Neutrophil (primary cell): Measurements from ENCODE around the gene CHORDC1.
A peak's percentile ranks its signal among the peaks of the same experiment; 100 is the strongest.
"Not testable (repeated sequence)": the region's sequence is repeated elsewhere in the genome, so short reads cannot be mapped to it uniquely, and the experiment has no call there.

ENCODE experiments used
- H3K27ac ChIP-seq: fragments of 200-600 bp; sonication (generic); 2 replicates; pipeline ENCODE4 v1.5.1; 2016; ENCODE audit warnings: mild to moderate bottlenecking, moderate library complexity
- H3K27me3 ChIP-seq: fragments of 200-600 bp; sonication (generic); 2 replicates; pipeline ENCODE4 v1.6.0; 2016; ENCODE audit warnings: mild to moderate bottlenecking
- H3K36me3 ChIP-seq: fragments of 200-600 bp; sonication (generic); 2 replicates; pipeline ENCODE4 v1.5.1; 2017
- H3K4me1 ChIP-seq, 2 experiments: fragments of 200-600 bp in 1 of 2; sonication (generic) in 1 of 2; 1 replicate in 1 of 2; 2 replicates in 1 of 2; pipeline versions ENCODE4 v1.5.1 to v1.6.1; 2013 to 2016; ENCODE audit warnings: low read depth in 1 of 2, low read length in 1 of 2, mild to moderate bottlenecking in 1 of 2, moderate library complexity in 1 of 2; ENCODE audit not compliant: control insufficient read depth in 1 of 2, insufficient read depth in 1 of 2
- H3K4me3 ChIP-seq, 2 experiments: fragments of 200-600 bp in 1 of 2; sonication (generic) in 1 of 2; 1 replicate in 1 of 2; 2 replicates in 1 of 2; pipeline ENCODE4 v1.5.1; 2013 to 2016; ENCODE audit warnings: low read depth in 1 of 2, low read length in 1 of 2, mild to moderate bottlenecking in 1 of 2, moderate library complexity in 1 of 2
- H3K9me3 ChIP-seq: fragments of 200-600 bp; sonication (generic); 2 replicates; pipeline ENCODE4 v1.5.1; 2016
- TF ChIP-seq, protein P1 (sequence below): fragments of 200-600 bp; sonication (generic); IDR thresholded peaks from 2 replicates; pipeline ENCODE4 v1.5.1; 2016; ENCODE audit warnings: antibody characterized with exemption

The CHORDC1 gene

DNA sequence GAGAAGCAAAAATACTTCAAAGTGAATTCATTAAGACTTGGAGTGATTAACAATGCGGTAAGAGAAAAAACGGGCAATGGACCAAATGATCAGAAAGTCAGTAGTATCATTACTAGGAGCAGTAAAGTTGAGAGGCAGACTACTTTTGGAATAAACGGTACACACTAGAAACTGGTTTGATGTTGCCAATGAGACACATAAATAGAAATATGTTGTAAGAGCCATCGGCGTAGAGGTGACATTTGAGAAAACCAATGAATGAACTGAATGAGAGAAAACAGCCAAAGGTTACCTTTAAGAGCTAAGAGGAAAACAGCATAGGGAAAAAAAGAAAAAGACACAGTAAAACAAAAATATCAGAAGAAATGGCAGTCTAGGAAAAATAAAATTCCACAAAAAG, 6.2 kb downstream of the CHORDC1 start:
- Histone ChIP-seq H3K27me3 (no peaks in the 10 kb centered on the region), H3K4me1 (peaks cover under 1 to 6% of the 10 kb centered on the region in 2 experiments), H3K36me3 (peaks cover 14% of the 10 kb centered on the region), H3K4me3 (no peak overlapping the region), H3K27ac (no peak overlapping the region), H3K9me3 (no peaks in the 10 kb centered on the region)
- TF ChIP-seq, protein P1, sequence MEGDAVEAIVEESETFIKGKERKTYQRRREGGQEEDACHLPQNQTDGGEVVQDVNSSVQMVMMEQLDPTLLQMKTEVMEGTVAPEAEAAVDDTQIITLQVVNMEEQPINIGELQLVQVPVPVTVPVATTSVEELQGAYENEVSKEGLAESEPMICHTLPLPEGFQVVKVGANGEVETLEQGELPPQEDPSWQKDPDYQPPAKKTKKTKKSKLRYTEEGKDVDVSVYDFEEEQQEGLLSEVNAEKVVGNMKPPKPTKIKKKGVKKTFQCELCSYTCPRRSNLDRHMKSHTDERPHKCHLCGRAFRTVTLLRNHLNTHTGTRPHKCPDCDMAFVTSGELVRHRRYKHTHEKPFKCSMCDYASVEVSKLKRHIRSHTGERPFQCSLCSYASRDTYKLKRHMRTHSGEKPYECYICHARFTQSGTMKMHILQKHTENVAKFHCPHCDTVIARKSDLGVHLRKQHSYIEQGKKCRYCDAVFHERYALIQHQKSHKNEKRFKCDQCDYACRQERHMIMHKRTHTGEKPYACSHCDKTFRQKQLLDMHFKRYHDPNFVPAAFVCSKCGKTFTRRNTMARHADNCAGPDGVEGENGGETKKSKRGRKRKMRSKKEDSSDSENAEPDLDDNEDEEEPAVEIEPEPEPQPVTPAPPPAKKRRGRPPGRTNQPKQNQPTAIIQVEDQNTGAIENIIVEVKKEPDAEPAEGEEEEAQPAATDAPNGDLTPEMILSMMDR: no peak

DNA sequence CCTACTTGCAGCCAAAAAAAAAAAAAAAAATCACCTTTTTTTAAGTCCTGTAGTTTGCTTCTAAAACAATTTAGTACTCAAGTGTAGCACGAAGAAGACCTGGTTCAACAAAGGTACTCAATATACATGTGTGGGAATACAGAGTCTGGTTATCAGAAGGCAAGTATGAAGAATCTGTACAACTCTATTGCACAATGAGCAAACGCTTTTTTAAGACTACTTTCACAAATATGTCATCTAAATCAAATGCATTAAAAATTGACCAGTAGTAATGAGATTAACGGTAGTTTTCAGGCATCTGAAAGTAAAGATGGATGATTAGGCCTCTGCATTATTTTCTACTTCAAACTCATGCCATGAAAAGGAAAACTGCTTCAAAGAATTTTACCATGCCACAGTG, 9.5 kb downstream of the CHORDC1 start:
- no peak overlapping the region for H3K27ac ChIP-seq
- H3K4me1 ChIP-seq: no peaks in the 10 kb centered on the region
- no peaks in the 10 kb centered on the region for H3K27me3 ChIP-seq
- peaks cover 39% of the 10 kb centered on the region for H3K36me3 ChIP-seq
- no peaks in the 10 kb centered on the region for H3K9me3 ChIP-seq
- H3K4me3 ChIP-seq: no peak overlapping the region
- TF ChIP-seq, protein P1: no peak

DNA sequence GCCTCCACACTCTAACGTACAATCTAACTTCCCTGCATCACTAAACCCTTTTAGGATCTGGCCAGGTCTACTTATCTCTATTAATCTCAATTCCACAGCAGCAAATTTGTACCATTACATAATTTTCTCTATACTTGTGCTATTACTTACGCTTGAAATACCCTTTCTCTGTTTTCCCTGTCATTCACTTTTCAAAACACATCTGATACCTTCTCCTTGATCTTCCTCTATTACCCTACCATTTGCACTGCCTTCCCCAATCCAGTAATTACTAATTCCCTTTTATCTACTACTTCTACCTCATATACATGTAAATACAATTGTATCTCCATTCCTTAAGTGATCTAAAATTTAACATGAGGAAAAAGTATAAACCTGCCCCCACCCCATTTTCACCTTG, 14.0 kb downstream of the CHORDC1 start:
- Histone ChIP-seq H3K27ac (no peak overlapping the region), H3K4me3 (no peak overlapping the region), H3K36me3 (peaks cover 62% of the 10 kb centered on the region), H3K9me3 (no peaks in the 10 kb centered on the region), H3K27me3 (no peaks in the 10 kb centered on the region), H3K4me1 (no peaks in the 10 kb centered on the region)
- TF ChIP-seq, protein P1: no peak

DNA sequence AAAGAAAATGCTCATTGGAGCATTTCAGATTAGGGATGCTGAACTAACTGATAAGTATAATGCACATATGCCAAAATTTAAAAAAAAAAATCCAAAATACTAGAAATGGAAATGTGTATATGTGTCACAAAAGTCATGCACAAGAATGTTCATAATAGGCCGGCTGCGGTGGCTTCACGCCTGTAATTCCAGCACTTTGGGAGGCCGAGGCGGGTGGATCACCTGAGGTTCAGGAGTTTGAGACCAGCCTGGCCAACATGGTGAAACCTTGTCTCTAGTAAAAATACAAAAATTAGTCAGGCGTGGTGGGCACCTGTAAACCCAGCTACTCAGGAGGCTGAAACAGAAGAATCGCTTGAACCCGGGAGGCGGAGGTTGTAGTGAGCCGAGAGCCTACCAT, 14.9 kb downstream of the CHORDC1 start:
- H3K9me3 ChIP-seq, H3K27ac ChIP-seq, H3K4me1 ChIP-seq, H3K4me3 ChIP-seq, H3K27me3 ChIP-seq: not testable (repeated sequence)
- peaks cover 59% of the 10 kb centered on the region for H3K36me3 ChIP-seq

DNA sequence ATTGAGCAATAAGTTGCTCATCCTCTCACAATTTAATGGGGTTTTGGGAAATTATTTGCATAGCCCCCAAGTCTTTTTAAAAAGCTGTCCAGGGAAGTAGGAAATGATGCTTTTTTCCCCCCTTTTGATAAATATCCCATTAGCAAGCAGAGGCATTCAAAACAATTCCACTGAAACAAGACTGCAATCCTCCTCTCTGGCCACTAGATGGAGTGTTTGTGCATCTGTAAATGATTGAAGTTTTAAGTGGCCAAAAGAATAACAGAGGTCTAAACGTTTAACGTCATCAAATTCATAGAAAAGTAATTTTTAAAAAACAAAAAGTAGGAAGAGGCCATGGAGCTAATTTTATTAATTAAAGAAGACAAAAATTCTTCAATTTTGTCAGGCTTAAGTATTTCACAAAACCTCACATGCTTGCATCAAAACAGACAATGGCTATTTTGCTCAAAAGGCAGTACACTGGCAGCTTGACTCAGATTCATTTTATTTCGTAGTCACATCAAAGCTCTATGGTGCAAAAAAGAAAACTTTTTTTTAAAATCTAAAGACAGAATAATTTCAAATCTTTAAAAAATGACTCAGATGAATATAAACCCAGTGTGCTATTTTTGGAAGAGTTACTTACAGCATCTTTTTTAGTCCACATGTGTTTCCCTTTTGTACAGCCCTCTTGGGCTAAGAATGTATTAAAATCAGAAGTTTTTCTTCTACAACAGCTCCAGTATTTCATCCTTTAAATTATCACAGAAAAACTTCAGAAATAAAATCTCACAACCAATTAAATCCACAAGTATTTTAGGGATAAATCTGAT, 17.8 kb downstream of the CHORDC1 start:
- peaks cover 61% of the 10 kb centered on the region for H3K36me3 ChIP-seq
- no peak overlapping the region for H3K27ac ChIP-seq
- TF ChIP-seq, protein P1: peak; percentile 83
- no peak overlapping the region for H3K4me3 ChIP-seq
- H3K27me3 ChIP-seq: no peaks in the 10 kb centered on the region
- no peaks in the 10 kb centered on the region for H3K9me3 ChIP-seq
- no peaks in the 10 kb centered on the region for H3K4me1 ChIP-seq

DNA sequence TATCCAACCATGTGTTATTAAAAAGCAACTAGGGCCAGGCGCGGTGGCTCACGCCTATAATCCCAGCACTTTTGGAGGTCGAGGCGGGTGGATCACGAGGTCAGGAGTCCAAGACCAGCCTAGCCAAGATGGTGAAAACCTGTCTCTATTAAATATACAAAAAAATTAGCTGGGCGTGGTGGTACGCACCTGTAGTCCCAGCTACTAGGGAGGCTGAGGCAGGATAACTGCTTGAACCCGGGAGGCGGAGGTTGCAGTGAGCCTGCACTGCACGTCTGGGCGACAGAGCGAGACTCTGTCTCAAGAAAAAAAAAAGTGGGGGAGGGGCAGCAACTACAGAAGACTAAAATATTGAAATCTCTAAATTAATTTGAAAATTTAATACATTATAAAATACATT, 18.4 kb downstream of the CHORDC1 start:
- no peak overlapping the region for H3K27ac ChIP-seq
- H3K9me3 ChIP-seq: no peaks in the 10 kb centered on the region
- H3K27me3 ChIP-seq: no peaks in the 10 kb centered on the region
- no peak overlapping the region for H3K4me3 ChIP-seq
- TF ChIP-seq, protein P1: no peak
- H3K4me1 ChIP-seq: no peaks in the 10 kb centered on the region
- peaks cover 55% of the 10 kb centered on the region for H3K36me3 ChIP-seq
